ENCODE data around the gene FOXN3.

- TF ChIP-seq EZH2 (IDR thresholded peaks at IDR 0.05; ENCODE audit: low read depth, unreplicated experiment) (no peak), REST (IDR thresholded peaks at IDR 0.05; ENCODE audit: unreplicated experiment) (no peak), STAT1 (IDR thresholded peaks at IDR 0.05; ENCODE audit: unreplicated experiment) (no peak), POLR2AphosphoS5 (IDR thresholded peaks at IDR 0.05; ENCODE audit: low read depth) (no peak), EZH2phosphoT487 (IDR thresholded peaks at IDR 0.05; ENCODE audit: unreplicated experiment) (no peak), CREB1 (CRISPR knock-in tag; IDR thresholded peaks at IDR 0.05; ENCODE audit: low read depth) (no peak), ZNF114 (CRISPR knock-in tag; IDR thresholded peaks at IDR 0.05) (no peak), NANOG (IDR thresholded peaks at IDR 0.05; ENCODE audit: borderline replicate concordance) (no peak), JUNB (IDR thresholded peaks at IDR 0.05; ENCODE audit: unreplicated experiment) (no peak), ETS1 (IDR thresholded peaks at IDR 0.05) (no peak), ZNF331 (CRISPR knock-in tag; IDR thresholded peaks at IDR 0.05; ENCODE audit: low read depth) (no peak)
- TF ChIP-seq, protein P1, sequence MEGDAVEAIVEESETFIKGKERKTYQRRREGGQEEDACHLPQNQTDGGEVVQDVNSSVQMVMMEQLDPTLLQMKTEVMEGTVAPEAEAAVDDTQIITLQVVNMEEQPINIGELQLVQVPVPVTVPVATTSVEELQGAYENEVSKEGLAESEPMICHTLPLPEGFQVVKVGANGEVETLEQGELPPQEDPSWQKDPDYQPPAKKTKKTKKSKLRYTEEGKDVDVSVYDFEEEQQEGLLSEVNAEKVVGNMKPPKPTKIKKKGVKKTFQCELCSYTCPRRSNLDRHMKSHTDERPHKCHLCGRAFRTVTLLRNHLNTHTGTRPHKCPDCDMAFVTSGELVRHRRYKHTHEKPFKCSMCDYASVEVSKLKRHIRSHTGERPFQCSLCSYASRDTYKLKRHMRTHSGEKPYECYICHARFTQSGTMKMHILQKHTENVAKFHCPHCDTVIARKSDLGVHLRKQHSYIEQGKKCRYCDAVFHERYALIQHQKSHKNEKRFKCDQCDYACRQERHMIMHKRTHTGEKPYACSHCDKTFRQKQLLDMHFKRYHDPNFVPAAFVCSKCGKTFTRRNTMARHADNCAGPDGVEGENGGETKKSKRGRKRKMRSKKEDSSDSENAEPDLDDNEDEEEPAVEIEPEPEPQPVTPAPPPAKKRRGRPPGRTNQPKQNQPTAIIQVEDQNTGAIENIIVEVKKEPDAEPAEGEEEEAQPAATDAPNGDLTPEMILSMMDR (conservative IDR thresholded peaks at IDR 0.05; ENCODE audit: low read depth in 2 of 2): no peak
- TF ChIP-seq, protein P2, sequence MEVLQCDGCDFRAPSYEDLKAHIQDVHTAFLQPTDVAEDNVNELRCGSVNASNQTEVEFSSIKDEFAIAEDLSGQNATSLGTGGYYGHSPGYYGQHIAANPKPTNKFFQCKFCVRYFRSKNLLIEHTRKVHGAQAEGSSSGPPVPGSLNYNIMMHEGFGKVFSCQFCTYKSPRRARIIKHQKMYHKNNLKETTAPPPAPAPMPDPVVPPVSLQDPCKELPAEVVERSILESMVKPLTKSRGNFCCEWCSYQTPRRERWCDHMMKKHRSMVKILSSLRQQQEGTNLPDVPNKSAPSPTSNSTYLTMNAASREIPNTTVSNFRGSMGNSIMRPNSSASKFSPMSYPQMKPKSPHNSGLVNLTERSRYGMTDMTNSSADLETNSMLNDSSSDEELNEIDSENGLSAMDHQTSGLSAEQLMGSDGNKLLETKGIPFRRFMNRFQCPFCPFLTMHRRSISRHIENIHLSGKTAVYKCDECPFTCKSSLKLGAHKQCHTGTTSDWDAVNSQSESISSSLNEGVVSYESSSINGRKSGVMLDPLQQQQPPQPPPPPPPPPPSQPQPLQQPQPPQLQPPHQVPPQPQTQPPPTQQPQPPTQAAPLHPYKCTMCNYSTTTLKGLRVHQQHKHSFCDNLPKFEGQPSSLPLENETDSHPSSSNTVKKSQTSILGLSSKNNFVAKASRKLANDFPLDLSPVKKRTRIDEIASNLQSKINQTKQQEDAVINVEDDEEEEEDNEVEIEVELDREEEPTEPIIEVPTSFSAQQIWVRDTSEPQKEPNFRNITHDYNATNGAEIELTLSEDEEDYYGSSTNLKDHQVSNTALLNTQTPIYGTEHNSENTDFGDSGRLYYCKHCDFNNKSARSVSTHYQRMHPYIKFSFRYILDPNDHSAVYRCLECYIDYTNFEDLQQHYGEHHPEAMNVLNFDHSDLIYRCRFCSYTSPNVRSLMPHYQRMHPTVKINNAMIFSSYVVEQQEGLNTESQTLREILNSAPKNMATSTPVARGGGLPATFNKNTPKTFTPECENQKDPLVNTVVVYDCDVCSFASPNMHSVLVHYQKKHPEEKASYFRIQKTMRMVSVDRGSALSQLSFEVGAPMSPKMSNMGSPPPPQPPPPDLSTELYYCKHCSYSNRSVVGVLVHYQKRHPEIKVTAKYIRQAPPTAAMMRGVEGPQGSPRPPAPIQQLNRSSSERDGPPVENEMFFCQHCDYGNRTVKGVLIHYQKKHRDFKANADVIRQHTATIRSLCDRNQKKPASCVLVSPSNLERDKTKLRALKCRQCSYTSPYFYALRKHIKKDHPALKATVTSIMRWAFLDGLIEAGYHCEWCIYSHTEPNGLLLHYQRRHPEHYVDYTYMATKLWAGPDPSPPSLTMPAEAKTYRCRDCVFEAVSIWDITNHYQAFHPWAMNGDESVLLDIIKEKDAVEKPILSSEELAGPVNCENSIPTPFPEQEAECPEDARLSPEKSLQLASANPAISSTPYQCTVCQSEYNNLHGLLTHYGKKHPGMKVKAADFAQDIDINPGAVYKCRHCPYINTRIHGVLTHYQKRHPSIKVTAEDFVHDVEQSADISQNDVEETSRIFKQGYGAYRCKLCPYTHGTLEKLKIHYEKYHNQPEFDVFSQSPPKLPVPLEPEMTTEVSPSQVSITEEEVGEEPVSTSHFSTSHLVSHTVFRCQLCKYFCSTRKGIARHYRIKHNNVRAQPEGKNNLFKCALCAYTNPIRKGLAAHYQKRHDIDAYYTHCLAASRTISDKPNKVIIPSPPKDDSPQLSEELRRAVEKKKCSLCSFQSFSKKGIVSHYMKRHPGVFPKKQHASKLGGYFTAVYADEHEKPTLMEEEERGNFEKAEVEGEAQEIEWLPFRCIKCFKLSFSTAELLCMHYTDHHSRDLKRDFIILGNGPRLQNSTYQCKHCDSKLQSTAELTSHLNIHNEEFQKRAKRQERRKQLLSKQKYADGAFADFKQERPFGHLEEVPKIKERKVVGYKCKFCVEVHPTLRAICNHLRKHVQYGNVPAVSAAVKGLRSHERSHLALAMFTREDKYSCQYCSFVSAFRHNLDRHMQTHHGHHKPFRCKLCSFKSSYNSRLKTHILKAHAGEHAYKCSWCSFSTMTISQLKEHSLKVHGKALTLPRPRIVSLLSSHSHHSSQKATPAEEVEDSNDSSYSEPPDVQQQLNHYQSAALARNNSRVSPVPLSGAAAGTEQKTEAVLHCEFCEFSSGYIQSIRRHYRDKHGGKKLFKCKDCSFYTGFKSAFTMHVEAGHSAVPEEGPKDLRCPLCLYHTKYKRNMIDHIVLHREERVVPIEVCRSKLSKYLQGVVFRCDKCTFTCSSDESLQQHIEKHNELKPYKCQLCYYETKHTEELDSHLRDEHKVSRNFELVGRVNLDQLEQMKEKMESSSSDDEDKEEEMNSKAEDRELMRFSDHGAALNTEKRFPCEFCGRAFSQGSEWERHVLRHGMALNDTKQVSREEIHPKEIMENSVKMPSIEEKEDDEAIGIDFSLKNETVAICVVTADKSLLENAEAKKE (CRISPR knock-in tag; IDR thresholded peaks at IDR 0.05): no peak
Observed at GRCh38 chr14:89340200-89341181, 76.5 kb downstream of the FOXN3 start.

Measured in GM23338 (cell line).